Nephron progenitor cell (in vitro differentiated cells): ENCODE measurements around the gene ZNF664.

Experiments
- DNase-seq: peaks from one replicate; pipeline ENCODE4 v3.0.0; 2021
- H3K27ac Mint-ChIP-seq: 2 replicates; pipeline ENCODE4 v1.8.0; 2021; ENCODE audit warnings: mild to moderate bottlenecking, moderate library complexity, mixed read lengths
- H3K27me3 Mint-ChIP-seq: 2 replicates; pipeline ENCODE4 v1.8.0; 2021; ENCODE audit warnings: mild to moderate bottlenecking, low read depth, mixed read lengths; ENCODE audit not compliant: poor library complexity
- H3K36me3 Mint-ChIP-seq: 2 replicates; pipeline ENCODE4 v1.8.0; 2021; ENCODE audit warnings: low read depth, mixed read lengths
- H3K4me1 Mint-ChIP-seq: 2 replicates; pipeline ENCODE4 v1.8.0; 2021; ENCODE audit warnings: mixed read lengths
- H3K4me3 Mint-ChIP-seq: 2 replicates; pipeline ENCODE4 v1.8.0; 2021; ENCODE audit warnings: mild to moderate bottlenecking, moderate library complexity, mixed read lengths
- H3K9me3 Mint-ChIP-seq: 2 replicates; pipeline ENCODE4 v1.8.0; 2021; ENCODE audit warnings: mild to moderate bottlenecking, moderate library complexity, mixed read lengths
- CTCF ChIP-seq: fragments of 200-600 bp; sonication (generic); IDR thresholded peaks from 2 replicates; pipeline ENCODE4 v1.5.0; 2021; ENCODE audit warnings: antibody characterized with exemption

ZNF664 gene

GRCh38 chr12:123998344-123998990 lies 25.5 kb downstream of the ZNF664 start:
- peak overlapping the region; percentile 73 for H3K27ac Mint-ChIP-seq
- no peak for DNase-seq
- H3K9me3 Mint-ChIP-seq: no peaks in the 10 kb centered on the region
- no peak overlapping the region for H3K4me3 Mint-ChIP-seq
- TF ChIP-seq CTCF: no peak
- peaks cover 45% of the 10 kb centered on the region for H3K4me1 Mint-ChIP-seq
- H3K27me3 Mint-ChIP-seq: no peaks in the 10 kb centered on the region
- peaks cover 32% of the 10 kb centered on the region for H3K36me3 Mint-ChIP-seq

DNA sequence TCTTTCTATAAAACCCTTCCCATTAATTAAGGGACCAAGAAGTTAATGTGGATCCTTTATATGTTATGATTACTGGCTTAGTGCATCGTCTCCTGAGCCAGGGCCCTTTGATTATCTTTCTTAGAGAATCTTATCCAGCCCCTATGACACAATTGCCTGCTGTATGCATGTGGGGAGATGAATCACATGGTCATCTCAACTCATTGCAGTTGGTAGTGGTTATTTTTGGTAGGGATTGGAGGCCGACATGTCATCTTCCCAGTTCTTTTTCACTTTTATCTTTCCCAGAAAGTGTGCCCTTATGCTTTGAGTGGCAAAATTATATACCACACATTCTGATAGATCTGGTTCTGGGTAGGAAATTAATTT lies 26.0 kb downstream of the ZNF664 start:
- peaks cover 27% of the 10 kb centered on the region for H3K36me3 Mint-ChIP-seq
- no peak overlapping the region for H3K4me3 Mint-ChIP-seq
- H3K27me3 Mint-ChIP-seq: no peaks in the 10 kb centered on the region
- DNase-seq: no peak
- H3K4me1 Mint-ChIP-seq: peaks cover 45% of the 10 kb centered on the region
- H3K27ac Mint-ChIP-seq: peak overlapping the region; percentile 73
- no peak for TF ChIP-seq CTCF
- H3K9me3 Mint-ChIP-seq: no peaks in the 10 kb centered on the region

DNA sequence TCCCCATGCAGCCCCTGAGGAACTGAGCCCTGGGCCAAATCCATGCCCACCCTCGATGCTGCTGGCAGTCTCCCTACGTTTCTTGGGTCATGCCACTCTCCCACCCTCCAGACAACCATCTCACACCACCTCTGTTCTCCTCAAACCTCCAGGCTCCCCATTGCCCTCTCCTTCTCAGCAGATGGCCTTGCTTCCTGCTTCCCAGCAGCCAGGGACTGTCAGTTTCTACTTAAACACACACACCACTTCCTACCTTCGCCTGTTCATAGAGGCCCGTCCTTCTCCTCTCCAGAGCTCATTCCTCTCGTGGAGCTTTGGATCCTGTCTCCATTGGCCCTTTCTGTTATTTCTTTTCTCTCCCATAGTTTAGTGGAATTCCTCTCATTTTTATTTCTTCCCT lies 27.1 kb downstream of the ZNF664 start:
- Mint-ChIP-seq H3K27me3 (no peaks in the 10 kb centered on the region), H3K4me1 (peaks cover 38% of the 10 kb centered on the region), H3K27ac (no peak overlapping the region), H3K36me3 (peaks cover 20% of the 10 kb centered on the region), H3K4me3 (no peak overlapping the region), H3K9me3 (no peaks in the 10 kb centered on the region)
- DNase-seq: no peak
- no peak for TF ChIP-seq CTCF

DNA sequence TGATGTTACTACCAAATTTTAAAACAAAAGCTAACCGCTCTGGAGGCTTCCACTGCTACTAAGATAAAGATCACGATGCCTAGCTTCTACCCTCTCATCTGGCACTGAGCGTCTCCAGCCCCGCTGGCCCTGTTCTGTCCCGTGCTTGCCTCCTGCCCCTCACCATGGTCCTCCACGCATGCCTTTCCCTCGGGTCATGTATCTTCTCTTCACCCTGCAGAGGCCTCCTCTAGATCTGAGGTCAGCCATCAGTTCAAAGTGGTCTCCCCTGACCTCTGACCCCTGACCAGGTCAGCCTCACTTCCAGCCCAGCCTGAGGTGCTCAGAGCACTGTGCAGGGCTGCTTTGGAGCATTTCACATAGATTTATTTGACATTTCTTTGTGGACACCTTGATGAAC lies 28.3 kb downstream of the ZNF664 start:
- H3K27ac Mint-ChIP-seq: no peak overlapping the region
- TF ChIP-seq CTCF: no peak
- no peak overlapping the region for H3K4me3 Mint-ChIP-seq
- H3K4me1 Mint-ChIP-seq: peaks cover 35% of the 10 kb centered on the region
- DNase-seq: no peak
- peaks cover 25% of the 10 kb centered on the region for H3K36me3 Mint-ChIP-seq
- no peaks in the 10 kb centered on the region for H3K9me3 Mint-ChIP-seq
- no peaks in the 10 kb centered on the region for H3K27me3 Mint-ChIP-seq

DNA sequence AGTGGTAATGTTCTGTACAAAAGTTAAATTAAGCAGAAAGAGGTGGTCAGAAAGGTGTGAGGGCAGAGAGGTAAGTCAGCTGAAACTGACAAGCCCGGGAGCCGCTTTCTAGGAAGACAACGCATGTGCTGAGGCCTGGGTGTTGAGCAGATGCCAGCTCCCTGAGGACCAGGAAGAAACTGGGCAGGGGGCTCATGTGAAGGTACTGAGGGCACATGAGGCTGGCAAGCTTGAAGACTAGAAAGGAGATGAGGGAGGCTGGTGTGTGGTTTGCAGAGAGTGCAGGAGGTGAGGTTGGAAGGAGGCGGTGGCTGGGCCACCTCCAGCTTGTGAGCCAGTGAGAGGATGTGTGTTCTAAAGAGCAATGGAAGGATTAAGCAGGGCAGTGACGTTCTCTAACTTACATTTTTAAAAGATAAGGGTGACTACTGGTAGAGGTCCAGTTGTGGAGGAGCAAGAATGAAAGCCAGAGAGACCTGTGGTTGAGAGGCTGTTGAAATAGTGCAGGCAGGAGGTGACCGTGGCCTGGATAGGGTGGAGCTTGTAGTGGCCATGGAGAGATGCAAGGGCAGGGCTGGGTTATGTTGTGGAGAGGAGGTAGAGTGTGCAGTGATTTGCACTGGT lies 29.1 kb downstream of the ZNF664 start:
- Mint-ChIP-seq H3K9me3 (no peaks in the 10 kb centered on the region), H3K27me3 (no peaks in the 10 kb centered on the region), H3K36me3 (peaks cover 31% of the 10 kb centered on the region), H3K4me1 (peaks cover 35% of the 10 kb centered on the region), H3K4me3 (no peak overlapping the region), H3K27ac (no peak overlapping the region)
- no peak for TF ChIP-seq CTCF
- no peak for DNase-seq

DNA sequence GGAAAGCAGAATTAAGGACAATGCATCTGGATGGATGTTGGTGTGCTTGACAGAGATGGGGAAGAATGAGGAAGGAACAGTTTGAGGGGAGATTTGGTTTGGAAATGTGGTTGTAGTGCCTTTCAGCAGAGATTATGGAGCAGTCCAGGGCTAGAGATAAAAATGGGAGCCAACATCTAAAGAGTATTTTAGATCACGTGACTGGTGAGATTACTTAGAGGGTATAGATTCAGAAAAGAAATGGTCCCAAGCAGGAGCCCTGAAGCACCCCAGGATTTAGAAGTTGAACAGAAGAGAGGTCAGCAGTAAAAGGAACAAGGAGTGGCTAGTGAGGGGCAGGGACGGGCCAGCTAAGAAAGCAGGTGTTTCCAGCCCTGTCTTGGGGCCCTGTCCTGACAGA lies 29.6 kb downstream of the ZNF664 start:
- DNase-seq: no peak

More for the DNA sequence above, 29.6 kb downstream of the ZNF664 start:
- Mint-ChIP-seq H3K9me3 (no peaks in the 10 kb centered on the region), H3K4me3 (no peak overlapping the region), H3K4me1 (peaks cover 35% of the 10 kb centered on the region), H3K27ac (no peak overlapping the region), H3K27me3 (no peaks in the 10 kb centered on the region), H3K36me3 (peaks cover 31% of the 10 kb centered on the region)
- TF ChIP-seq CTCF: no peak
